Hepatocyte (in vitro differentiated cells): ENCODE measurements around the gene PAPPA.

Experiments used
- CTCF ChIP-seq: fragments of 200-600 bp; sonication (generic); IDR thresholded peaks from 2 replicates; pipeline ENCODE4 v1.5.1; 2016; ENCODE audit warnings: antibody characterized with exemption, mild to moderate bottlenecking; ENCODE audit not compliant: poor library complexity
- EZH2 ChIP-seq: fragments of 200-600 bp; sonication (generic); IDR thresholded peaks from 2 replicates; pipeline ENCODE4 v1.6.1; 2016; ENCODE audit warnings: antibody characterized with exemption, mild to moderate bottlenecking, borderline replicate concordance
- EZH2phosphoT487 ChIP-seq: fragments of 200-600 bp; sonication (generic); IDR thresholded peaks from one replicate; pipeline ENCODE4 v1.6.1; 2018; ENCODE audit warnings: antibody characterized with exemption, mild to moderate bottlenecking, low read depth, moderate library complexity; ENCODE audit not compliant: unreplicated experiment, severe bottlenecking

DNA sequence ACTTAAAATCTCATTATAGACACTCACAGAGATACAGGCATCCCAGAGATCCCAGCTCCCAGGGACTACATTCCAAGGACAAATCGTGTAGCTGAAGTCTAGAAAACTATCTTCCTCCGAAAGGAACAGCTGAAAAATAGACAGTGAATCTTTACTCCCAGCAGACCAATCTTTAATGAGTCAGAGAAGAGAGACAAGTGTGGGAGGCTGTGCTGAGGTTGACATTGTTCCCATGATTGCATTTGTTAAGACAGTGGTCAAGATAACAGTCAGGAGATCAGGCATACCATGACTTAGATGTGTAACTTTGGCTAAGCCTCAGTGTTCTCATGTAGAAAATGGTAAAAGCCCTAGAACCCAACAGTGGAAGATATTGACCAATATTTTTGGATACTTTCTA lies 120.7 kb downstream of the PAPPA start:
- TF ChIP-seq CTCF (no peak), EZH2 (no peak), EZH2phosphoT487 (no peak)
